Muscle of arm (tissue), 12 donors: ENCODE results near the gene OSTF1. TPM values are rescaled to one million over a fixed set of nuclear protein-coding genes. Genes with fewer than 3 reads are reported as not detected.

Experiments used
- DNase-seq: peaks from one replicate; pipeline ENCODE4 v3.0.0-alpha.2; 2013
- polyA plus RNA-seq, 12 donors: library from polyadenylated mRNA; unstranded; fragments of 120-200 nt; gene quantifications; one replicate each; pipeline ENCODE4 v1.2.1, GENCODE V29; 2013; ENCODE audit not compliant: insufficient read length in 12 of 12

Gene OSTF1
- polyA plus RNA-seq, 12 donors, result 14.3 to 36.0 (median 20.4) TPM; not detected in 1

GRCh38 chr9:75116306-75116705 is 28.0 kb downstream of the OSTF1 start:
- no peak for DNase-seq

- DNase-seq, result no peak
Measured at GRCh38 chr9:75117564-75117963, 29.2 kb downstream of the OSTF1 start.

DNA sequence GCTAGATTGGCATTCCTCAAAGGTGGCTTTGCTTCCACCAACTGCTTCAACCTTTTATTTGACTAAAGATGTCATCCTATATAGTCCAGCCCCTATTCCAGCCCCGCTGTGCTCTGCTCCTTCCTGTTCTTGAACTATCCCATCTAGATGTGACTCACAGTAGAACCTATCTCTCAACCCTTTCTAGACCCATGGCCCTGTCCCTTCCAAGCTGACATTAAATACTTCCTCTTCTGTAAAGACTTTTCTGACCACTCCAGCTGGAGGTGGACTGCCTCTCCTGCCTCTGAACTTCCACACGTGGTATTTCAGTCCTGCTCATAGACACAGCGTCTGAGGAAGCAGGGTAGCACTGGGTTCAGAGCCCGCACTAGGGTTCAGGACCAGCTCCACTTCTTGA is 32.4 kb downstream of the OSTF1 start:
- DNase-seq, result no peak

DNA sequence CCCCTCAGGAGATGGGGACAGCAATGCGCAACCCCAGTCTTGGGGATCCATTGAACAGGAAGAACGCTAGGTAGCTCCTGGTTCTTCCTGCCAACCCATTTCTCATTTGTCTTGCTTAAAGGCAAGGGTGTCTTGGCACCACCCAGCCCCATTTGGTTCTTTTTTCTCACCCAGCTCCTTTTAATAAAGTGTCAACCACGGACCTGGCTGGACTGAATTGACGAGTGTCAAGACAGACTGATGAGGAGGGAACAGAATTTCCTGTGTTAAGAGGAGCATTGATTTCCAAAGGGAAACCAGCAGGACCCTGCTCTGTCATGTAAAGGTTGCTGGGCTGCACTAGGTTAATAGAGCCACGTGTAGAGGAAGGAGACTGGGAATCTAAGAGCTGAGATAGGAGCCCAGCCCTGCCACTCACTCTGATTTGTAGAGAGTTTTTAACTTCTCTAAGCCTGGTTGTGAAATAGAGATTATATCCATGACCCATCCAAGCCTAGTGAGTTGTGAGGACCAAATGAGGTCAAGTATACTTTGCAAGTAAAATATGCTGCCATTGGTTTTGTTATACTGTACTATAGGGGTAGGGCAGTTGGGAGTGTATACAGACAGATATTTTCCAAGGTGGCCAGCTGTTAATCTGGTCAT is 33.7 kb downstream of the OSTF1 start:
- DNase-seq, result no peak

GRCh38 chr9:75123696-75124095 is 35.4 kb downstream of the OSTF1 start:
- no peak for DNase-seq

DNA sequence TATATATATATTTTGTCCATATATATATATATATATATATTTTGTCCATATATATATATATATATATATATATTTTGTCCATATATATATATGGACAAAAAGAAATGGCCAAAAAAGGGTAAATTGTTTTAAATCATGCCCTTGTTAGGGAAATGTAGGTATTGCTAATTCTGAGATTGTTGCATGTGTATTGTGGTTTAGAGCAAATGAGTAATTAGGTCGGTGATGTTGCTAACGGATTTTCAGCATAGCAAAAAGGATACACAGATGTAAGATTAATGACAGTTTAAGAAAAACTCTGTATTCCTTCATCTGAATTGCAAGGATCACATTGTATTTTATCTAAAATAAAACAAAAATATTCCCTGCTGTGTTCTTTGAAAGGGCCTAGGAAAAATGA is 40.2 kb downstream of the OSTF1 start:
- DNase-seq, result no peak

- no peak for DNase-seq
Measured at GRCh38 chr9:75130172-75130571, 41.9 kb downstream of the OSTF1 start.

GRCh38 chr9:75130621-75131230 is 42.4 kb downstream of the OSTF1 start:
- DNase-seq, result no peak

GRCh38 chr9:75131700-75132099 is 43.4 kb downstream of the OSTF1 start:
- no peak for DNase-seq

DNA sequence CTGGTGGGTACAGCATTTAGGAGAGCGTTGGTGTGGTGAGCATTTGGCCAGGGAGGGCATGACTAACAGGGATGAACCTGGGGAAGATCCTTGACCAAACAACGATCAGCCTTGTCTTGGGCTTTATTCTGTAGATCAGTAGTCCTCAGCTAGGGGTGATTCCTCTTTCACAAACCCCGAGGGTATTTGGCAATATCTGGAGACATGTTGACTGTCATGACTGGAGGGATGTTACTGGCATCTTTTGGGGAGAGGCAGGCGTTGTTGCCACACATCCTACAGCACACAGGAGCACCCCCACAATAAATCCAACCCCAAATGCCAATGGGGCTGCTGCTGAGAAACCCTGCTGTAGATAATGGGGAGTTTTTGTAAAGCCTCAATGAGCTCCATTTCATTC is 43.9 kb downstream of the OSTF1 start:
- DNase-seq, result no peak

- no peak for DNase-seq
Measured at GRCh38 chr9:75133396-75133795, 45.1 kb downstream of the OSTF1 start.

- DNase-seq, result no peak
Measured at GRCh38 chr9:75134495-75134894, 46.2 kb downstream of the OSTF1 start.

- no peak for DNase-seq
Measured at GRCh38 chr9:75138260-75139040, 50.1 kb downstream of the OSTF1 start.

- no peak for DNase-seq
Measured at GRCh38 chr9:75139201-75139600, 50.9 kb downstream of the OSTF1 start.

DNA sequence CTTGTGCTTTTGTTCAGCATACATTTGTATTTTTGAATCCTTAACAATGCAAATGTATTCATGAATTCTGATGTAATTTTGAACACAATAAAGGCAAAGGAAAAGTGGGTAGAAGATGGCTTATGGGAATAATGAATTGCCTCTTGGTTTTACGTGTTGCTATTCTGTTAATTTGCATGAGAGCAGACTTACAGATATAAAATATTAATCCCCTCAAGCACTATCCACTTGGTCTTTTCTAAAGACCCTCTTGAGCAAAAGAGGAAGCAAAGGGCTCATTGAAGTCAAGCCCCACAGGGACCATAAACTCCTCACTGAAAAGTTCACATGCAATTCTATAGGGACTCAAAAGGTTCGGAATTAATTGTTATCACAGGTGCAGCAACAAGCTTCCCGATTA is 51.9 kb downstream of the OSTF1 start:
- DNase-seq, result no peak

DNA sequence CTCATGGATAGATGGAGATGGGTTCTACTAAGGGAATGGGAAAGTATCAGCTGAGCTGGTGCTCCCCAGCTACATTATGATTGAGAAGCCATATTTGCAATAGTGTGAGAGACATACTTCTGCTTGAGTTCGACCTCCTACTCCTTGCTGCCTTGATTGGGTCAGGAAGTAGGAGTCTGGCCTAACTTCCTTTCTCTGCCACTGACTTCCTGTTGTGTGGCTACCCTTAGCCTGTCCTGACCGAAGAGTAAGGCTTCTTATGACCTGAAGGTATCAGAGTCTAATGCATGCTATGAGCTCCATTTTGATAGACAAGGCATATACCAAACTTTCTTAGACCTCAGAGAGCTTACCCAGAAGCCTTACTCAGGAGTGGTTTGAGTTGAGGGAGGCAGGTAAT is 53.9 kb downstream of the OSTF1 start:
- DNase-seq, result no peak

DNA sequence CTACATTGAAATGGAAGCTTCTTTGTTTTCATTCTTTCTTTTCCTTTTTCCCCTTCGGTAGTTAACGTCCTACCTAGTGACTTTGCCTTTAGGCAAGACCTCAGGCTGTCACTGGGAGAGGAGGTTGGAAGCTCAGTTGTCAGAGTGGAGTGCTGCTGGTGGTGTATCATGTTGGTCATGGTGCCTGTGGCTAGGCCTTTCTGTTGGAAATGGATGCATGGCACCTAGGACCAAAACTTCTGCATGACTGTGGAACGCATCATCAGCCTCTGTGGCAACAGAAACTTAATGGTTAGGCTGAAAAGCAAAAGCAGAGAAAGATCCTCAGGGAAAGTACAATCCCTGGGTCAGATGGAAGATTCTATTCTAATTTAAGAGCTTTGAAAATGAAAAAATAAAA is 57.9 kb downstream of the OSTF1 start:
- no peak for DNase-seq

- no peak for DNase-seq
Measured at GRCh38 chr9:75147638-75148037, 59.3 kb downstream of the OSTF1 start.

DNA sequence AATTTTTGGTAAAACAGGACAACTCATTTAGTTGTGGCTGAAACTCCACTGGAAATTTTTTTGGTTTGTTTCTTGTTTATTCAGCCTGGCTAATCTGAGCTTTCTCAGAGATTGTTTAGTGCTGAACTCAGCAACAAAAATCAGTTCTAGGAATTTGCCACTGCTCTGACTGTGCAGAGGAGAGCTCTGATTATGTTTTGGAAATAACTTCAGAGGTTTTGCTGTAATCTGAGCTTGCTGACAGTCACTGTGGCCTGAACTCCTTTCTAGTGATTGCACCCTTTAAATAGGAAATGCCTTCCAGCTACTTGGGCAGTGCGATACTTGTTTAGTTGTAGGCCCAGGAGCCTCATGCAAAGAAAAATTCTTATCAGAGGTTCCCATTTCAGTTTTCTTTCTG is 60.2 kb downstream of the OSTF1 start:
- no peak for DNase-seq

DNA sequence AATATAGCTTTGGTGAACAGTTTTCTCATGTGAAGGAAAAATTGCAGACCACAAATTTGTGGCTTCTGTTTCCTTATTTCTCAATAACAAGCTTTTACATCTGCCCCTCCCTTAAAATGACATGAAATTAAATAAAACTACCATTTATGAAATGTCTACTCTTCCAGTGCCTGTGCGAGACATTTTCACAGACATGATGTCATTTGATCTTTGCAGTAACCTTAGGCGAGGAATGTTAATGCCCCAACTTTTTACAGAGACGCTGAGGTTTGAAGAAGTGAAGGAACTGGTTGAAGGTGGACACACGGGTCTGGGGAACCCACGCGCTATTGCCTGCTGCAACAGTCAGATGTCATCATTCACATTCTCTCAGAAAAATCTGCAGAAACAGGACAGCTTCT is 61.5 kb downstream of the OSTF1 start:
- DNase-seq, result no peak

DNA sequence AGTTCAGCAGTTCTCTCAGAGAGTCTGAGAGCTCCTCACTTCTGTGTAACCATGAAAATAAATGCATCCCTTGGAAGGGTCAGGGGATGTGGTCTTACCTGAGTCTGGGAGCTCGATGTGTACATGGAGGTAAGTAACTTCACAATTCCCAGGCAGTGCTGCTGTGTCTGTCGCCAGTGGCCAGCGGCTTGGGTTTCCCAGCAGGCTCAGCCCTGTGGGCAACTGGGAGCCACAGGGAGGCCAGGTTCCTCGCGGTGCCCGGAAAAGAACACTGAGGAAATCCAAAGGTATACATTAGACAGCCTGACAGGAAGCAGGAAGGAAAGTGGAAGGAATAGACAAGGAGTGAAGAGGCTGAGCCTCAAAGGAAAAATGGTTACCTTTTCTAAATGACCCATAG is 62.2 kb downstream of the OSTF1 start:
- DNase-seq, result no peak

- DNase-seq, result no peak
Measured at GRCh38 chr9:75152416-75152815, 64.1 kb downstream of the OSTF1 start.

- no peak for DNase-seq
Measured at GRCh38 chr9:75156858-75157257, 68.5 kb downstream of the OSTF1 start.
